Liver (tissue), 9 donors: ENCODE measurements around the gene APOA1. TPM values are rescaled to one million over a fixed set of nuclear protein-coding genes. Genes with fewer than 3 reads are reported as not detected.
A peak's percentile ranks its signal among the peaks of the same experiment; 100 is the strongest.

ENCODE experiments used
- DNase-seq: peaks from one replicate; pipeline ENCODE4 v3.0.0-alpha.2; 2017; ENCODE audit warnings: low spot score
- H3K27ac ChIP-seq, 2 donors: one replicate each; pipeline ENCODE4 v1.7.0; 2013; ENCODE audit warnings: inconsistent platforms in 2 of 2, low read length in 2 of 2, control low read depth in 1 of 2, low read depth in 1 of 2, mild to moderate bottlenecking in 1 of 2
- H3K27me3 ChIP-seq, 4 donors: one replicate each; pipeline versions ENCODE4 v1.6.1 to v1.7.0; 2013; ENCODE audit warnings: low read length in 3 of 4, inconsistent platforms in 1 of 4, mild to moderate bottlenecking in 1 of 4, moderate library complexity in 1 of 4; ENCODE audit not compliant: control insufficient read depth in 4 of 4, insufficient read depth in 4 of 4
- H3K36me3 ChIP-seq, 4 donors: one replicate each; pipeline versions ENCODE4 v1.6.1 to v1.7.0; 2013; ENCODE audit warnings: low read length in 3 of 4, mild to moderate bottlenecking in 3 of 4, low read depth in 1 of 4, moderate library complexity in 1 of 4; ENCODE audit not compliant: control insufficient read depth in 4 of 4, insufficient read depth in 3 of 4
- H3K4me1 ChIP-seq, 4 donors: one replicate each; pipeline versions ENCODE4 v1.6.1 to v1.7.0; 2013; ENCODE audit warnings: low read length in 3 of 4, mild to moderate bottlenecking in 3 of 4, moderate library complexity in 1 of 4; ENCODE audit not compliant: control insufficient read depth in 4 of 4, insufficient read depth in 4 of 4
- H3K4me3 ChIP-seq, 3 donors: one replicate each; pipeline versions ENCODE4 v1.6.1 to v1.7.0; 2013; ENCODE audit warnings: low read length in 3 of 3, control low read depth in 1 of 3, low read depth in 1 of 3, mild to moderate bottlenecking in 1 of 3
- H3K9ac ChIP-seq, 2 donors: one replicate each; pipeline ENCODE4 v1.7.0; 2013; ENCODE audit warnings: low read length in 2 of 2, mild to moderate bottlenecking in 2 of 2, moderate library complexity in 2 of 2, control low read depth in 1 of 2, low read depth in 1 of 2
- H3K9me3 ChIP-seq, 4 donors: one replicate each; pipeline versions ENCODE4 v1.6.1 to v1.7.0; 2013; ENCODE audit warnings: low read length in 3 of 4; ENCODE audit not compliant: control insufficient read depth in 4 of 4
- ATF3 ChIP-seq: IDR thresholded peaks from 2 replicates; pipeline ENCODE4 v1.6.1; 2016; ENCODE audit warnings: antibody characterized with exemption
- EGR1 ChIP-seq, 2 donors: IDR thresholded peaks; 2 replicates each; pipeline ENCODE4 v1.6.1; 2016 to 2018; ENCODE audit warnings: antibody characterized with exemption in 2 of 2, low read depth in 2 of 2
- FOXA1 ChIP-seq: IDR thresholded peaks from 2 replicates; pipeline ENCODE4 v1.6.1; 2016; ENCODE audit warnings: antibody characterized with exemption
- FOXA2 ChIP-seq: IDR thresholded peaks from 2 replicates; pipeline ENCODE4 v1.6.1; 2016; ENCODE audit warnings: antibody characterized with exemption
- GABPA ChIP-seq, 2 donors: IDR thresholded peaks in 1 of 2; conservative IDR thresholded peaks in 1 of 2; 2 replicates each; pipeline ENCODE4 v1.6.1; 2016; ENCODE audit warnings: antibody characterized with exemption in 2 of 2, mild to moderate bottlenecking in 1 of 2, moderate library complexity in 1 of 2
- HNF4A ChIP-seq, 2 donors: conservative IDR thresholded peaks; 2 replicates each; pipeline ENCODE4 v1.6.1; 2016; ENCODE audit warnings: antibody characterized with exemption in 2 of 2, mild to moderate bottlenecking in 2 of 2
- JUND ChIP-seq, 2 donors: IDR thresholded peaks; 2 replicates each; pipeline ENCODE4 v1.6.1; 2016; ENCODE audit warnings: antibody characterized with exemption in 2 of 2
- NR2F2 ChIP-seq: IDR thresholded peaks from 2 replicates; pipeline ENCODE4 v1.6.1; 2016; ENCODE audit warnings: antibody characterized with exemption
- RAD21 ChIP-seq, 2 donors: IDR thresholded peaks; 2 replicates each; pipeline ENCODE4 v1.6.1; 2016; ENCODE audit warnings: antibody characterized with exemption in 2 of 2, mild to moderate bottlenecking in 2 of 2
- RXRA ChIP-seq, 2 donors: IDR thresholded peaks; 2 replicates each; pipeline ENCODE4 v1.6.1; 2017 to 2018; ENCODE audit warnings: antibody characterized with exemption in 2 of 2, mild to moderate bottlenecking in 1 of 2
- SP1 ChIP-seq: IDR thresholded peaks from 2 replicates; pipeline ENCODE4 v1.6.1; 2018; ENCODE audit warnings: antibody characterized with exemption, mild to moderate bottlenecking
- TAF1 ChIP-seq: conservative IDR thresholded peaks from 2 replicates; pipeline ENCODE4 v1.6.1; 2016; ENCODE audit warnings: antibody characterized with exemption, mild to moderate bottlenecking
- YY1 ChIP-seq: IDR thresholded peaks from 2 replicates; pipeline ENCODE4 v1.6.1; 2016; ENCODE audit warnings: antibody characterized with exemption, mild to moderate bottlenecking
- ZBTB33 ChIP-seq: IDR thresholded peaks from 2 replicates; pipeline ENCODE4 v1.6.1; 2016; ENCODE audit warnings: antibody characterized with exemption
- WGBS: extraction: QIAGEN DNeasy Blood & Tissue Kit; methylation state at CpG from one replicate; pipeline ENCODE4 v1.1.7; 2013; 5-methylcytosine and 5-hydroxymethylcytosine counted together
- polyA plus RNA-seq, 2 donors: library from polyadenylated mRNA; stranded (reverse) in 1 of 2; unstranded in 1 of 2; fragments of 200-250 nt in 1 of 2; fragments of >200 nt in 1 of 2; fragmentation: Nextera tagmentation in 1 of 2; extraction: Ambion mirVana in 1 of 2; gene quantifications; one replicate each; pipeline versions ENCODE4 v1.2.1 to v1.2.3, GENCODE V29; 2013 to 2015
- total RNA-seq, 2 donors: library from RNA; depleted of rRNA; stranded (reverse); fragments of >200 nt; gene quantifications; one replicate each; pipeline ENCODE4 v1.2.3, GENCODE V29; 2014
- TF ChIP-seq, protein P1 (sequence below): IDR thresholded peaks from 2 replicates; pipeline ENCODE4 v1.6.1; 2016; ENCODE audit warnings: antibody characterized with exemption
- TF ChIP-seq, protein P2 (sequence below): fragments of 150-350 bp; IDR thresholded peaks from 2 replicates; pipeline ENCODE4 v1.5.1; 2017; ENCODE audit warnings: improper control_type of control experiment, low read depth, low read length; ENCODE audit not compliant: missing input control
- TF ChIP-seq, protein P3 (sequence below): IDR thresholded peaks from 2 replicates; pipeline ENCODE4 v1.6.1; 2016; ENCODE audit warnings: antibody characterized with exemption, mild to moderate bottlenecking
- donor health status: healthy.
- donor health status: healthy.
- donor health status: healthy.
- donor health status: healthy.
- donor health status: healthy.

APOA1 gene
- total and polyA plus RNA-seq, 4 donors: 4,271 to 17,093 (median 8,590) TPM

DNA sequence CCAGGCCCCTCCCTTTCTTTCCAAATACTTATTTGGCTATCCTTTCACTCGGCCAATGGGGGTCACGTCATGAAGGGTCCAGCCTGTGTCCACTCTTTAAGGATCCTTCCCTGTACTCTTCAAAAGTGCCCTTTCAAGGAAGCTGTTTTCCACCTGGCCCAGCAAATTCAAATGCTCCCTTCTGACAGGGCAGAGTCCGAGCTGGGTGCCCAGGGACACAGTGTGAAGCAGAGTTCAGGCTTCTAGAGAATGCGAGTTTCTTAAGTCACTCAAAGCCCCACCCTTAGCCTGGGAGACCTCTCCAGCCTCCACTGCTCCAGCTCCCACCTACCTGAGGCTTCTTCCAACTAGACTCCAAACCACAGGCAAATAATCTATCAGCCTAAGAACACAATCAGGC is 5.5 kb upstream of the APOA1 start:
- H3K36me3 ChIP-seq: peaks cover 5 to 40% (median 22%) of the 10 kb centered on the region in 4 donors
- H3K9me3 ChIP-seq: no peaks in the 10 kb centered on the region
- H3K4me3 ChIP-seq: no peak overlapping the region
- TF ChIP-seq, protein P1, sequence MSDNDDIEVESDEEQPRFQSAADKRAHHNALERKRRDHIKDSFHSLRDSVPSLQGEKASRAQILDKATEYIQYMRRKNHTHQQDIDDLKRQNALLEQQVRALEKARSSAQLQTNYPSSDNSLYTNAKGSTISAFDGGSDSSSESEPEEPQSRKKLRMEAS: no peak
- TF ChIP-seq, protein P2, sequence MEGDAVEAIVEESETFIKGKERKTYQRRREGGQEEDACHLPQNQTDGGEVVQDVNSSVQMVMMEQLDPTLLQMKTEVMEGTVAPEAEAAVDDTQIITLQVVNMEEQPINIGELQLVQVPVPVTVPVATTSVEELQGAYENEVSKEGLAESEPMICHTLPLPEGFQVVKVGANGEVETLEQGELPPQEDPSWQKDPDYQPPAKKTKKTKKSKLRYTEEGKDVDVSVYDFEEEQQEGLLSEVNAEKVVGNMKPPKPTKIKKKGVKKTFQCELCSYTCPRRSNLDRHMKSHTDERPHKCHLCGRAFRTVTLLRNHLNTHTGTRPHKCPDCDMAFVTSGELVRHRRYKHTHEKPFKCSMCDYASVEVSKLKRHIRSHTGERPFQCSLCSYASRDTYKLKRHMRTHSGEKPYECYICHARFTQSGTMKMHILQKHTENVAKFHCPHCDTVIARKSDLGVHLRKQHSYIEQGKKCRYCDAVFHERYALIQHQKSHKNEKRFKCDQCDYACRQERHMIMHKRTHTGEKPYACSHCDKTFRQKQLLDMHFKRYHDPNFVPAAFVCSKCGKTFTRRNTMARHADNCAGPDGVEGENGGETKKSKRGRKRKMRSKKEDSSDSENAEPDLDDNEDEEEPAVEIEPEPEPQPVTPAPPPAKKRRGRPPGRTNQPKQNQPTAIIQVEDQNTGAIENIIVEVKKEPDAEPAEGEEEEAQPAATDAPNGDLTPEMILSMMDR: no peak
- no peak for TF ChIP-seq NR2F2
- TF ChIP-seq EGR1 (IDR thresholded peaks at IDR 0.05; ENCODE audit: low read depth in 2 of 2): no peak
- TF ChIP-seq TAF1: no peak
- peak; percentile 10 to 43 for TF ChIP-seq HNF4A (conservative IDR thresholded peaks at IDR 0.05)
- no peak for TF ChIP-seq FOXA1
- TF ChIP-seq ZBTB33: no peak
- TF ChIP-seq SP1: peak; percentile 33
- TF ChIP-seq YY1: no peak
- no peak for TF ChIP-seq FOXA2
- no peak for TF ChIP-seq JUND (IDR thresholded peaks at IDR 0.05)
- TF ChIP-seq RAD21 (IDR thresholded peaks at IDR 0.05): no peak
- no peak for TF ChIP-seq ATF3
- peak; percentile 6 to 13 for TF ChIP-seq RXRA (IDR thresholded peaks at IDR 0.05)
- no peak overlapping the region for H3K9ac ChIP-seq
- no peak for DNase-seq
- H3K4me1 ChIP-seq: peaks cover 26 to 45% (median 38%) of the 10 kb centered on the region in 4 donors
- no peak overlapping the region for H3K27ac ChIP-seq
- H3K27me3 ChIP-seq: no peaks in the 10 kb centered on the region
- WGBS: 47% methylated on average over 4 of the region's 4 CpGs

- Histone ChIP-seq H3K4me3 (no peak overlapping the region), H3K36me3 (peaks cover 5 to 33% (median 19%) of the 10 kb centered on the region in 4 donors), H3K9me3 (no peaks in the 10 kb centered on the region), H3K27ac (peak overlapping the region; percentile 40 to 54), H3K9ac (no peak overlapping the region), H3K27me3 (no peaks in the 10 kb centered on the region), H3K4me1 (peaks cover 28 to 48% (median 38%) of the 10 kb centered on the region in 4 donors)
- WGBS: 97% methylated on average over 4 of the region's 4 CpGs
- DNase-seq: no peak
- TF ChIP-seq GABPA (IDR thresholded peaks at IDR 0.05 in 1 of 2, conservative IDR thresholded peaks at IDR 0.05 in 1 of 2) (no peak), ZBTB33 (no peak), TAF1 (no peak), FOXA1 (no peak), YY1 (no peak)
- TF ChIP-seq, protein P3, sequence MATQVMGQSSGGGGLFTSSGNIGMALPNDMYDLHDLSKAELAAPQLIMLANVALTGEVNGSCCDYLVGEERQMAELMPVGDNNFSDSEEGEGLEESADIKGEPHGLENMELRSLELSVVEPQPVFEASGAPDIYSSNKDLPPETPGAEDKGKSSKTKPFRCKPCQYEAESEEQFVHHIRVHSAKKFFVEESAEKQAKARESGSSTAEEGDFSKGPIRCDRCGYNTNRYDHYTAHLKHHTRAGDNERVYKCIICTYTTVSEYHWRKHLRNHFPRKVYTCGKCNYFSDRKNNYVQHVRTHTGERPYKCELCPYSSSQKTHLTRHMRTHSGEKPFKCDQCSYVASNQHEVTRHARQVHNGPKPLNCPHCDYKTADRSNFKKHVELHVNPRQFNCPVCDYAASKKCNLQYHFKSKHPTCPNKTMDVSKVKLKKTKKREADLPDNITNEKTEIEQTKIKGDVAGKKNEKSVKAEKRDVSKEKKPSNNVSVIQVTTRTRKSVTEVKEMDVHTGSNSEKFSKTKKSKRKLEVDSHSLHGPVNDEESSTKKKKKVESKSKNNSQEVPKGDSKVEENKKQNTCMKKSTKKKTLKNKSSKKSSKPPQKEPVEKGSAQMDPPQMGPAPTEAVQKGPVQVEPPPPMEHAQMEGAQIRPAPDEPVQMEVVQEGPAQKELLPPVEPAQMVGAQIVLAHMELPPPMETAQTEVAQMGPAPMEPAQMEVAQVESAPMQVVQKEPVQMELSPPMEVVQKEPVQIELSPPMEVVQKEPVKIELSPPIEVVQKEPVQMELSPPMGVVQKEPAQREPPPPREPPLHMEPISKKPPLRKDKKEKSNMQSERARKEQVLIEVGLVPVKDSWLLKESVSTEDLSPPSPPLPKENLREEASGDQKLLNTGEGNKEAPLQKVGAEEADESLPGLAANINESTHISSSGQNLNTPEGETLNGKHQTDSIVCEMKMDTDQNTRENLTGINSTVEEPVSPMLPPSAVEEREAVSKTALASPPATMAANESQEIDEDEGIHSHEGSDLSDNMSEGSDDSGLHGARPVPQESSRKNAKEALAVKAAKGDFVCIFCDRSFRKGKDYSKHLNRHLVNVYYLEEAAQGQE: no peak
These were observed 4.7 kb upstream of the APOA1 start for GRCh38 chr11:116842117-116842516.
